ENCODE data around the gene PCDH12.

DNA sequence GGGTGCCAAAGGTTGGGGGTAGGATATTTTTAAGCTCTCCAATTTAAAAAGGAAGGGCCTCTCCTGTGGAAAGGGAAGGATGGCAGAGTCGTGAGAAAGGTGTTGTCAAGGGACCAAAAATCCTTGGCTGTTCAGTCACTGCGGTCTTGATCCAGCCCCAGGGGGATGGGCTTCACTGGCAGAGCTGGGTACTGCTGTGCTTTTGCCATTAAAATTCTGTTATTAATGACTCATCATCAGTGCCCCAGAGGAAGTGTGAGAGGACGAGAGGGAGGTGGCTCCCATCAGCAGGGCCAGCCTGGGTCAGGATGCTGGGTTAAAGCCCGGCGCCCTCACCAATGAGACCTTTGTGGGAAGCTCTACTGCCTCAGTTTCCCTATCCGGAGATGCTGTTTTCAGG is 16.7 kb downstream of the PCDH12 start:
- TF ChIP-seq, protein P1, sequence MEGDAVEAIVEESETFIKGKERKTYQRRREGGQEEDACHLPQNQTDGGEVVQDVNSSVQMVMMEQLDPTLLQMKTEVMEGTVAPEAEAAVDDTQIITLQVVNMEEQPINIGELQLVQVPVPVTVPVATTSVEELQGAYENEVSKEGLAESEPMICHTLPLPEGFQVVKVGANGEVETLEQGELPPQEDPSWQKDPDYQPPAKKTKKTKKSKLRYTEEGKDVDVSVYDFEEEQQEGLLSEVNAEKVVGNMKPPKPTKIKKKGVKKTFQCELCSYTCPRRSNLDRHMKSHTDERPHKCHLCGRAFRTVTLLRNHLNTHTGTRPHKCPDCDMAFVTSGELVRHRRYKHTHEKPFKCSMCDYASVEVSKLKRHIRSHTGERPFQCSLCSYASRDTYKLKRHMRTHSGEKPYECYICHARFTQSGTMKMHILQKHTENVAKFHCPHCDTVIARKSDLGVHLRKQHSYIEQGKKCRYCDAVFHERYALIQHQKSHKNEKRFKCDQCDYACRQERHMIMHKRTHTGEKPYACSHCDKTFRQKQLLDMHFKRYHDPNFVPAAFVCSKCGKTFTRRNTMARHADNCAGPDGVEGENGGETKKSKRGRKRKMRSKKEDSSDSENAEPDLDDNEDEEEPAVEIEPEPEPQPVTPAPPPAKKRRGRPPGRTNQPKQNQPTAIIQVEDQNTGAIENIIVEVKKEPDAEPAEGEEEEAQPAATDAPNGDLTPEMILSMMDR (IDR thresholded peaks at IDR 0.05): no peak
- TF ChIP-seq POLR2A (IDR thresholded peaks at IDR 0.05): no peak
